ENCODE measurements around the gene PHTF2.

DNA sequence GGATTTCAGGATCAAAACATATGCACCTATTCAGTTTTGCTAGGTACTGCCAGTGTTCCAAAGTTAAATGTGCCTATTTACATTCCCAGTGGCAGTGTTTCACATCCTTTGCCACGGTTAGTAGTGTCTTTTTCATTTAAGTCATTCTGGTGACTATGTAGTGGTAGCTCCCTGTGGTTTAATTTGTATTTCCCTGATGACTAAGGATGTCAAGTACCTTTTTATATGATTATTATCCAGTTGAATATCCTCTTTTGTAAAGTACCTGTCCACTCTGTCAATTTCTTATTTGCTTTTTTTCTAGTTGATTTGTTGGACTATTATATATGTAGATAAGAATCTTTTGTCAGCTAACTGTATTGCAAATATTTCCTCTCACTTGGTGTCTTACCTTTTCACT lies 45.4 kb upstream of the PHTF2 start:
- TF ChIP-seq BHLHE40 (IDR thresholded peaks at IDR 0.05; ENCODE audit: borderline replicate concordance) (no peak), SP1 (IDR thresholded peaks at IDR 0.05) (no peak), SUZ12 (IDR thresholded peaks at IDR 0.05) (no peak), FOXA1 (IDR thresholded peaks at IDR 0.05) (no peak)

Measured in HEK293T (cell line).